A172 (cell line): Measurements from ENCODE around the gene MMP28. TPM values are rescaled to one million over a fixed set of nuclear protein-coding genes. Genes with fewer than 3 reads are reported as not detected.

Source experiments
- DNase-seq: peaks from one replicate; pipeline ENCODE4 v3.0.0-alpha.2; 2015; ENCODE audit warnings: low spot score
- total RNA-seq: library from RNA; depleted of rRNA; stranded (reverse); fragments of >200 nt; shearing (Covaris generic); gene quantifications from 2 replicates; pipeline ENCODE4 v1.2.3, GENCODE V29; 2014

The MMP28 gene
- total RNA-seq, 1 experiment from 2014 or later: 0.57 TPM

DNA sequence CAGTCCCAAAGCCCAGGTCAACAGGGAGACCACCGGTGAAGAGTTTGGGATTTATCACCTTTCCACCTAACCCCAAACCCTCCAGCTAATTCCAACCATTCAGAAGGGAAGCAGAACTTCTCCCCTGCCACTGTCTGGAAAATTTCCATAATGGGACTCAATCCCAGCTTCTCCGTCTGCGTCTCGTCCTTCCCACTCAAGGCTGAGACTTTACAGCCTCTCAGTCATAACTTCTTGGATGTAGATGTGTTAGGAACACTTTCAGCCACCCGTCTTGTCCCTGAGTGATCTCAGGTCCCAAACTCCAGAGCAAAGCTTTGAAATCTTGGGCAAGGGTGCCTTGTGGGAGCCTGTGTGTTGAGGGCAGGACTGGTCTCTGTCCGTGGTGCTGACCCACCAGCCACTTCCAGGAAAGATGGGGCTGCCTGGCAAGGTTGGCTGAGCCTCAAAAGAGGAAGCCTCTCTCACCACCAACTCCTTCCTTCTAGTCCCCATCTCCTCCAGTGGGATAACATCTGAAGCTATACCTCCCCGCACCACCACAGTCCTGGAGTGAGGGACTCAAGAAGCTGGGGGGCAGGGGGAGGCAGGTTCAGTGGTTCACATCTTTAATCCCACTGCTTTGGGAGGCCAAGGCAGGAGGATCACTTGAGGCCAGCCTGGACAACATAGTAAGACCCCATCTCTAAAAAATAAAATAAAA, 51.7 kb downstream of the MMP28 start:
- DNase-seq: peak; percentile 38

- DNase-seq: no peak
These were observed 52.5 kb downstream of the MMP28 start for GRCh38 chr17:35742896-35743477.

GRCh38 chr17:35742496-35742895, 52.9 kb downstream of the MMP28 start:
- no peak for DNase-seq

DNA sequence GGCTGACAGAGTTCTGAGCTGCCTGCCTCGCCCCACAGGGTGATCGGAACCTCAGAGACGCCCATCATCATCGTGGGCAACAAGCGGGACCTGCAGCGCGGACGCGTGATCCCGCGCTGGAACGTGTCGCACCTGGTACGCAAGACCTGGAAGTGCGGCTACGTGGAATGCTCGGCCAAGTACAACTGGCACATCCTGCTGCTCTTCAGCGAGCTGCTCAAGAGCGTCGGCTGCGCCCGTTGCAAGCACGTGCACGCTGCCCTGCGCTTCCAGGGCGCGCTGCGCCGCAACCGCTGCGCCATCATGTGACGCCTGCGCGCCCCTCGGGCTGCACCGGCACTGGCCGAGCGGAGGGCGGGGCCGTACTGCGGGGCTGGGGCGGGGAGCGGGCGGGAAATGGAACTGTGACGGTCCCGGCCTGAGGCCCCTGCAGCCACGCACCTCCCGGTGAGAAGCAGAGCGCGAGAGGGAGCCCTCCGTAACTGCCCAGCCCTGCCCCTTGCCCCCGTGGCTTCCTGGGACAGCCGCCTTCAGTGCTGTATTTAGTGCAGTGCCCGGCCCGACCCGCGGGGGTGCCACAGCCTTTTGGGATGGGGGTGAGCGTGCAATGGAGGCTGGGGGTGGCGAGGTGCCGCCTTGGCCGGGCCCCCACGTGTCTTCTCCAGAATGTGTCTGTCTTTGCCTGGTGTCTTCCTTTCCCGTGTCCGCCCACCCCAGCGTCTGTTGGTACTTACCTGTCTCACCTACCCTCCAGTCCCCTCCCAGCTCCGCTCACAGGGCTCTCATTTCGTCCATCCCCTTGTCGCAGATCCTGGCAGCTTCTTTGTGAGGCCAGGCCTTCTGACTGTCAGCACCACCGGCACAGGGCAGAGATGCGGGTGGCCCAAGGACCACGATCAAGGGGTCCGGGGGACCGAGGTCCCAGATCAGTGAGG, 54.2 kb downstream of the MMP28 start:
- DNase-seq: no peak

DNA sequence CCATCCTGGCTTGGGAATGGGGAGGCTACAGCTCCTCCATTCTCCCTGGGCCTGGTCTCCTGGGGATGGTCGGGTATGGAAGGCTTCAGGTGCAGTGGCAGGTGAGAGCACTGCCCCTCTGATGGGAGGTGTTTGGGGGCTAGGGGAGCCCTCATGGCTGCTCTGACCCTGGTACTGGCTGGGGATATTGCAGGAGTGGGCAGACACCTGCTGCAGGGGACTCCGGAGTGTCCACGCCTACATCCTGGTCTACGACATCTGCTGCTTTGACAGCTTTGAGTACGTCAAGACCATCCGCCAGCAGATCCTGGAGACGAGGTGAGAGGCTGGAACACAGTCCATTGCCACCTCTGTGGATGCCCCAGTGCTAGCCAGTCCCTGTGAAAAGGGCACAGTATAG, 55.2 kb downstream of the MMP28 start:
- no peak for DNase-seq

GRCh38 chr17:35738519-35739133, 56.8 kb downstream of the MMP28 start:
- no peak for DNase-seq

DNA sequence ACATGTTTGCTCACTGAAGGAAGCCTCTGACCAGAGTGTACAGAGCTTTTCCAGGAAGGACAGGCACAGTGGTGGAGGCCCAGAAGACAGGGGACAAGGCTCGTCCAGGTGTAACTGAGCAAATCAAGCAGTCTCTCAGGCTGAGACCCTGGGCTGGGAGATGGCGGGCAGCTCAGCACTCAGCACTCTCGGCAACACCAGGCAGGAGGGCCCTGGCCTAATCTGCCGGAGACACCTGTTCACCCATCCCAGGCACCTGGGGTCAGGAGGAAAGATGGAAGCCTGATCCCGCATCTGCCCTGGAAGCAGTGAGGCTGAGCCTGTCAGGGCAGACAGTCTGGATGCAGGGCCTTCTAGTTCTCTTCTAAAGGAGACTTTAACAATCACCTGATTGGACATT, 59.2 kb downstream of the MMP28 start:
- DNase-seq: no peak

- no peak for DNase-seq
These were observed 60.2 kb downstream of the MMP28 start for GRCh38 chr17:35735036-35735805.

- DNase-seq: no peak
These were observed 61.0 kb downstream of the MMP28 start for GRCh38 chr17:35734396-35734795.

DNA sequence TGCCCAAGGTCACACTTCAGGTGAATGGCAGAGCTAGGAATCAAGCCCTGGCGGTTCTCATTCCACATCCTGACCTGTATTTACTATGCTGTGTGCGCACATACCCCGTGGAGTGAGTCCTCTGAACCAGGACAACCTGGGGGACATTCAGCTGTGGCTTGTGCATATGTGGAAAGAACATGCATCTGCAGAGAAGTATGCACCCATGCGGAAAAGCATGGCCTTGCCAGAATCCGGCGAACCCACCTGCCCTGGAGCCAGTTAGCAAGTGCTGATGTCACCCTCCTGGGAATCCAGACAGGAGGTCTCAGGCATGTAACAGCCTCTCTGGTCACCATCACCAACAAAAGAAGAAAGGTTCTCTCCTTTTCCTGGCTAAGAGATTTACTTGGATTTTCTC, 62.1 kb downstream of the MMP28 start:
- DNase-seq: no peak

GRCh38 chr17:35732806-35733136, 62.7 kb downstream of the MMP28 start:
- no peak for DNase-seq

DNA sequence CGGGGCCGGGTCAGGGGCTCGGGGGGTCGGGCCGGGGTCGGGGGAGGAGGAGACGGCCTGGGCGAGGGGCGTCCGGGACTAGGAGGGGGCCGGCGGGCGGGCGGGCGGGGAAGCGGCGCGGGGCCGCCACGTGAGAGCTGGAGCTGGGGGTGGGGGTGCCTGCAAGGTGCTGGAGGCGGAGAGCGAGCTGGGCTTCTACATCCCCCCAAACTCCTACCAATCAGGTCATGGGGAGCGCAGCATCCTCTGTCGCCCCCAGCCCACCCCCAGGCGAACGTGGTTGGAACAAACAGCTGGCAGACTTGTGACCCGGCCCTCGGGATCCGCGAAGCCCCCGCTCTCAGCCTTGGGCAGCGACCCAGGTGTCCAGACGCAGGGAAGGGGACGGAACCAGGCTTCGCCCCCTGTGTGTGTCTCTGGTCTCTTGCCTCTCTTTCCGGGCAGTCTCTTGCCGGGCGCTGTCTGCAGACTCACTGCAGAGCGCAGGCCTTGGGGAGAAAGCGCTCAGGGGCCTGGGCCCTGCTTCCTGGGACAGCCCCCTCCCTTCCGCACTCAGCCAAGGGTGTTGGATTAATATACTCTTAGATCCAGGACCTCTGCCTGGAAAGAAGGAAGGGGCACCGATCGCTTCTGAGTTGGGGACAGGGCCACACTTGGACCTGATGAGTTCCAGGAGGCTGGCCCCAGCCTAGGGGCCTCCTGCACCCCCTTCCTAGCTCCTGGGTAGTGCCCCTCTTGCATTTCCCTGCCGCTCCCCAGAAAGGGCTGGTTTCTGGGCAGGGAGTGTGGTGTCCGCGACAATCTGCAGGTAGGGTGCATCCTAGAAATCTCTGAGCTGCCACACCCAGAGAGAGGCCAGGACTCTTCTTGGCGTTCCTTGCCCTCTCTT, 63.3 kb downstream of the MMP28 start:
- DNase-seq: no peak

- DNase-seq: no peak
These were observed 64.1 kb downstream of the MMP28 start, which contains the start of gene RASL10B for GRCh38 chr17:35731239-35731916. RASL10B (plus strand) TSS chr17:35731639; CDS start chr17:35735185, 3,546 bp downstream.

- no peak for DNase-seq
These were observed 64.9 kb downstream of the MMP28 start for GRCh38 chr17:35730400-35731005.

DNA sequence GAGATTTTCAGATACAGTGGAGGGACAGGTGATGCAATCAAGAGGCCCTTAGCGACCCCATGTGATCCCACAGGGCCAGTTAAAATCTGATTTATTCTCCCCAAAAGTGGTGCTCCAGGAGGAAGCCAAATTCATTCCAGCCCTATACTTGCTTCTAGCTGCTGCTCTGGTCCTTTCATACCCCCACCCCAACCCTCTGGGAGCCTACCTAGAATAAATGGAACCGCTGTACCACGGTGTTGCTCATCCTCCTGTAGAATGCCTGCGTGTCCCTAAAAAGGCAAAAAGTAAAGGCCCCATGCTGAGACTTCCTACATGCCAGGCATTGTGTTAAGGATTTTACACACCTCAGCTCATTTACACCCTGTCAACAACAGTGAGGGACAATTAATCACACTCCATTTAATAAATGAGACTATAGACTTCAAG, 66.0 kb downstream of the MMP28 start:
- no peak for DNase-seq

- no peak for DNase-seq
These were observed 66.9 kb downstream of the MMP28 start for GRCh38 chr17:35728551-35728950.

DNA sequence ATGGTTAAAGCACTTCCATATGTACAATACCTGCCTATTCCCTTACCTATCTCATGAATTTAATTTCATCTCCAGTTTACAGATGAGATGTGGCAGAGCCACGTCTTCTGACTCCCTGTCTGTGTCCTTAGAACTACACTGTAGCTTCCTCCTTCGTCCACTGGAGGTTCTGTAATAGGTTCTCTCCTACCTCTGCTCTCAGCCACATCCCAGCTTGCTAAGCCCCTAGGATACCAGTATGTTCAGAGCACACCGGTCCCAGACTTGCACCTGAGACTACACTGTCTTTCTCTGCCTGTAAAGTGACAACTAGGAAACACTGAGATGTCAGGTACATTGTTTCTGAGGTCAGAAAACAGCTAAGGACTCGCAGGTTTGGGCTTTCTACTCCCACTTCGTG, 67.8 kb downstream of the MMP28 start:
- DNase-seq: no peak

DNA sequence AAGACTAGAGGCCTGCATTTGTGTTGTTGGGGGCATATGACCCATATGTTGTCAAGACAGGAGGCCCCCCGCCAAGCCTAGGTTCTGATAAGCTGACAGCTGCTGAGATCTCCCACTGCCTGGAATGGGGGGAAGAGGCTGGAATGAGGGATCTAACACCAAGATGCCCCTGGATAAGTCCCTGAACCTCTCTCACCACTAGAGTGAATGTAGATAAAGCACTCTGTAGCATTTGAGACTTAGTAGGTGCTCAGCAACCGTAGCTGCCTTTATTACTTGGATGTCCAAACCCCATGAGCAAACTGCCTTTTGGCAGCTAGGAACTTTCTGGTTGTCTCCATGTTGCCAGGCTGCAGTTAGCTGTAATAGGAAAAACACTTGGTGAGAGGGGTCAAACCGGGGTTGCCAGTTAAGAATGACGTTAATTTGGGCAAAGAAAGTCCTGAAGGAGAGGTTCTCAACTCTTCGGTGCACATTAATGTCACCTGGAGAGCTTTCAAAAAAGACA, 68.4 kb downstream of the MMP28 start:
- no peak for DNase-seq
